Panc1 (cell line): Measurements from ENCODE around the gene IP6K1.

Experiments
- CTCF ChIP-seq: fragments of 450-650 bp; IDR thresholded peaks from 2 replicates; pipeline ENCODE4 v1.5.1; 2017; ENCODE audit warnings: mild to moderate bottlenecking
- POLR2AphosphoS5 ChIP-seq: IDR thresholded peaks from 2 replicates; pipeline ENCODE4 v1.6.1; 2012; ENCODE audit warnings: mild to moderate bottlenecking, low read depth, low read length, moderate library complexity
- SIN3A ChIP-seq: IDR thresholded peaks from 2 replicates; pipeline ENCODE4 v1.6.1; 2012; ENCODE audit warnings: low read depth, mild to moderate bottlenecking, low read length, moderate library complexity, borderline replicate concordance; ENCODE audit not compliant: insufficient read depth
- TCF7L2 ChIP-seq: IDR thresholded peaks from 2 replicates; pipeline ENCODE4 v1.6.1; 2011; ENCODE audit warnings: mild to moderate bottlenecking, low read depth, low read length, inconsistent platforms

- TF ChIP-seq CTCF (no peak), TCF7L2 (no peak), POLR2AphosphoS5 (no peak), SIN3A (no peak)
These were observed 59.0 kb downstream of the IP6K1 start for GRCh38 chr3:49727154-49727923.
